Caco-2 (cell line): Measurements from ENCODE around the gene TNRC6B. TPM values are rescaled to one million over a fixed set of nuclear protein-coding genes. Genes with fewer than 3 reads are reported as not detected.
"Not testable (repeated sequence)": the region's sequence is repeated elsewhere in the genome, so short reads cannot be mapped to it uniquely, and the experiment has no call there.

Experiments used
- BruUV-seq: library from RNA; stranded (reverse); fragments of 400-500 nt; replicated peaks from 2 replicates; lab custom pipeline; 2021; lab: Mats Ljungman, UMichigan
- CTCF ChIA-PET: fragments of 300-600 bp; sonication (Branson Sonifier 250); formaldehyde crosslinking; loops from one replicate; lab custom pipeline; 2022; ENCODE audit warnings: antibody characterized with exemption; lab: Charles Lee
- POLR2A ChIA-PET: fragments of 300-600 bp; sonication (Branson Sonifier 250); formaldehyde crosslinking; loops from one replicate; lab custom pipeline; 2022; ENCODE audit warnings: antibody characterized with exemption; lab: Charles Lee
- DNase-seq, 2 experiments: peaks; one replicate each; pipeline versions ENCODE4 v3.0.0 to v3.0.0-alpha.2; 2020 to 2022
- H3K27me3 ChIP-seq: replicated peaks from 2 replicates; pipeline ENCODE4 v1.6.0; 2011; ENCODE audit warnings: low read length; ENCODE audit not compliant: control insufficient read depth, insufficient read depth
- H3K36me3 ChIP-seq: 2 replicates; pipeline ENCODE4 v1.5.1; 2011; ENCODE audit warnings: low read length; ENCODE audit not compliant: control insufficient read depth, insufficient read depth
- H3K4me1 ChIP-seq: fragments of 250-450 bp; sonication (Bioruptor Pico); 2 replicates; pipeline ENCODE4 v1.5.1; 2020; ENCODE audit warnings: mild to moderate bottlenecking
- H3K4me3 ChIP-seq: 2 replicates; pipeline ENCODE4 v1.5.1; 2011; ENCODE audit warnings: low read depth, mild to moderate bottlenecking, control low read depth, low read length
- H3K9me3 ChIP-seq: fragments of 250-450 bp; sonication (Bioruptor Pico); 2 replicates; pipeline ENCODE4 v1.5.1; 2020; ENCODE audit warnings: mild to moderate bottlenecking, moderate library complexity
- H3K27ac Mint-ChIP-seq: one replicate; pipeline ENCODE4 v1.8.0; 2022; ENCODE audit warnings: mixed read lengths; ENCODE audit not compliant: unreplicated experiment
- H3K27me3 Mint-ChIP-seq: one replicate; pipeline ENCODE4 v1.8.0; 2022; ENCODE audit warnings: mixed read lengths; ENCODE audit not compliant: insufficient read depth, unreplicated experiment
- H3K36me3 Mint-ChIP-seq: one replicate; pipeline ENCODE4 v1.8.0; 2022; ENCODE audit warnings: mild to moderate bottlenecking, mixed read lengths; ENCODE audit not compliant: insufficient read depth, unreplicated experiment
- H3K4me1 Mint-ChIP-seq: one replicate; pipeline ENCODE4 v1.8.0; 2022; ENCODE audit warnings: low read depth, mixed read lengths; ENCODE audit not compliant: unreplicated experiment
- H3K4me3 Mint-ChIP-seq: one replicate; pipeline ENCODE4 v1.8.0; 2022; ENCODE audit warnings: mild to moderate bottlenecking, moderate library complexity, mixed read lengths; ENCODE audit not compliant: unreplicated experiment
- H3K9me3 Mint-ChIP-seq: one replicate; pipeline ENCODE4 v1.8.0; 2022; ENCODE audit warnings: mixed read lengths; ENCODE audit not compliant: unreplicated experiment
- intact Hi-C: fragments of 100-400 bp; cut with micrococcal nuclease; formaldehyde crosslinking; loops from one replicate; pipeline ENCODE4 v1.10.0; 2022; ENCODE audit not compliant: unreplicated experiment
- total RNA-seq: library from RNA; stranded (reverse); gene quantifications from 2 replicates; pipeline ENCODE4 v1.2.3, GENCODE V29; 2022
- TF ChIP-seq, protein P1 (sequence below), 2 experiments: fragments of 200-600 bp in 1 of 2; IDR thresholded peaks; 1 replicate in 1 of 2; 2 replicates in 1 of 2; pipeline versions ENCODE4 v1.5.1 to v1.8.0; 2011 to 2022; ENCODE audit warnings: antibody characterized with exemption in 1 of 2, control low read depth in 1 of 2, inconsistent platforms in 1 of 2, low read depth in 1 of 2, low read length in 1 of 2, mild to moderate bottlenecking in 1 of 2, moderate library complexity in 1 of 2; ENCODE audit not compliant: insufficient read depth in 1 of 2, severe bottlenecking in 1 of 2, unreplicated experiment in 1 of 2

The TNRC6B gene
- total RNA-seq, 1 experiment from 2014 or later, result 23.5 TPM

DNA sequence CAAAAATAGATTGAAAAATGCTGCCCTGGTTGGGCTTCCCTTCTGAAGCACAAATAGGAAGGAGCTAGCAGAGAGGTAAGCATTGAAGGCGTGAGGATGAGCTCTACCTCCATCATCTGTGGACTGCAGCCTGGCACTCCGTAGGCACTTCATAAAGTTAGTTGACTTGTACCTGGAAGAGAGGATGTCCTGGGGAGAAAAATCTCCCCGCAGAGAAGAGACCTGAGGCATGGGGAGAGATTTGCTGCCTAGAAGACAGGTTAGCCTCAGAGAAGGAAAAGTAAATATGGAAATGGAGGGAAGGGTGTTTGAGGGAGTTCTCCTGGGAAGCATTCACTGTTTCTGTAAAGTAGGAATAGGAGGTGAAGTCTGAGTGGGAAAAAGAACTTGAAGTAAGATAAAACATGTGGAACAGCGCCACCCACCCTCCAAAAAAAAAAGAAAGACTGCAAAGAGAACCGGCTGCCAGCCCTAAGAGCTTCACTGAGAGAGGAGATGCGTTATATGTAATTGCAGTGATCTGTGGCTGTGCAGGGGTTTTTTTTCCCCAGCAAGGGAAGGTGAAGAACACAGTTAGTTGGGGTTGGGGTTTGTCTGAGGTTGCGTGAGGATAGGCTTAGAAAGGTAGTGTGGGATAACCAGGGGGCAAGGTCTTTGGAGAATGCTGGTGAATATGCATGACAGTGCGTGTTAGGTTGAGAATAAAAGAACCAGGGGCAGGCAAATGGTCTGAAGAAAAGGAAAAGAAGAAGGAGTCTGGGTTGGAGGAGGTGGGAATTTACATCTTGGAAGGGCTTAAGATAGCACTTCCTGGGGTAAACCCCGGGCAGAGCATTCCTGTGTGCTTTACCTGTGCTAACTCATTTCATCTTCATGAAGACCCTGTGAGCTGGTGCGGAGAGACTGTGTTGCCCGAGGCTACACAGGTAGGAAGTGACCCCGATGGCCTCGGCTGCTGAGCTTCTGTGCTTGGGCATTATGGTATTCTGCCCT, 16.0 kb downstream of the TNRC6B start:
- Histone ChIP-seq H3K9me3 (no peaks in the 10 kb centered on the region), H3K4me1 (0 out of 2 replicates have a peak, but pooled peaks cover 5% of the 10 kb centered on the region), H3K27me3 (no peaks in the 10 kb centered on the region), H3K36me3 (no peaks in the 10 kb centered on the region), H3K4me3 (no peak overlapping the region)
- ChIA-PET POLR2A (no interaction called here), CTCF (interaction anchor here (1.0 to 1.5 kb wide), 3 partner anchors 13 to 149 kb away, joined by 3 to 7 read pairs (median 3); partner anchors contain the start of gene TNRC6B)
- no peak overlapping the region for H3K27ac Mint-ChIP-seq
- no peak overlapping the region for H3K4me3 Mint-ChIP-seq
- BruUV-seq, result no TSS peak
- peaks cover 13% of the 10 kb centered on the region for H3K4me1 Mint-ChIP-seq
- H3K9me3 Mint-ChIP-seq, result no peaks in the 10 kb centered on the region
- intact Hi-C loops, result loop anchor here (5.0 to 10.0 kb wide), 2 partner anchors 151 kb away; partner anchors contain the start of gene ADSL
- H3K27me3 Mint-ChIP-seq, result no peaks in the 10 kb centered on the region
- H3K36me3 Mint-ChIP-seq, result no peaks in the 10 kb centered on the region
- peak in 1 of 2 experiments; percentile 33 for DNase-seq
- TF ChIP-seq, protein P1, sequence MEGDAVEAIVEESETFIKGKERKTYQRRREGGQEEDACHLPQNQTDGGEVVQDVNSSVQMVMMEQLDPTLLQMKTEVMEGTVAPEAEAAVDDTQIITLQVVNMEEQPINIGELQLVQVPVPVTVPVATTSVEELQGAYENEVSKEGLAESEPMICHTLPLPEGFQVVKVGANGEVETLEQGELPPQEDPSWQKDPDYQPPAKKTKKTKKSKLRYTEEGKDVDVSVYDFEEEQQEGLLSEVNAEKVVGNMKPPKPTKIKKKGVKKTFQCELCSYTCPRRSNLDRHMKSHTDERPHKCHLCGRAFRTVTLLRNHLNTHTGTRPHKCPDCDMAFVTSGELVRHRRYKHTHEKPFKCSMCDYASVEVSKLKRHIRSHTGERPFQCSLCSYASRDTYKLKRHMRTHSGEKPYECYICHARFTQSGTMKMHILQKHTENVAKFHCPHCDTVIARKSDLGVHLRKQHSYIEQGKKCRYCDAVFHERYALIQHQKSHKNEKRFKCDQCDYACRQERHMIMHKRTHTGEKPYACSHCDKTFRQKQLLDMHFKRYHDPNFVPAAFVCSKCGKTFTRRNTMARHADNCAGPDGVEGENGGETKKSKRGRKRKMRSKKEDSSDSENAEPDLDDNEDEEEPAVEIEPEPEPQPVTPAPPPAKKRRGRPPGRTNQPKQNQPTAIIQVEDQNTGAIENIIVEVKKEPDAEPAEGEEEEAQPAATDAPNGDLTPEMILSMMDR (IDR thresholded peaks at IDR 0.05; ENCODE audit: insufficient read depth in 1 of 2, low read depth in 1 of 2, low read length in 1 of 2, severe bottlenecking in 1 of 2, unreplicated experiment in 1 of 2), result peak; percentile 39 to 43

GRCh38 chr22:40194656-40195055, 16.9 kb downstream of the TNRC6B start:
- H3K36me3 ChIP-seq, result no peaks in the 10 kb centered on the region
- Mint-ChIP-seq H3K27me3 (no peaks in the 10 kb centered on the region), H3K36me3 (no peaks in the 10 kb centered on the region), H3K27ac (no peak overlapping the region), H3K9me3 (no peaks in the 10 kb centered on the region), H3K4me3 (no peak overlapping the region), H3K4me1 (peaks cover 13% of the 10 kb centered on the region)
- CTCF ChIA-PET, result interaction anchor here (0.6 to 1.5 kb wide), 4 partner anchors 17 to 151 kb away, joined by 3 to 7 read pairs (median 6); partner anchors contain the start of gene TNRC6B
- no TSS peak for BruUV-seq
- no peaks in the 10 kb centered on the region for H3K9me3 ChIP-seq
- H3K4me1 ChIP-seq, result 0 out of 2 replicates have a peak, but pooled peaks cover 5% of the 10 kb centered on the region
- no peak for DNase-seq
- TF ChIP-seq, protein P1 (IDR thresholded peaks at IDR 0.05; ENCODE audit: insufficient read depth in 1 of 2, low read depth in 1 of 2, low read length in 1 of 2, severe bottlenecking in 1 of 2, unreplicated experiment in 1 of 2), result no peak
- H3K4me3 ChIP-seq, result no peak overlapping the region
- intact Hi-C loops, result loop anchor here (5.0 to 10.0 kb wide), 2 partner anchors 150 to 152 kb away; partner anchors contain the start of gene ADSL
- H3K27me3 ChIP-seq, result no peaks in the 10 kb centered on the region
- POLR2A ChIA-PET, result no interaction called here

- POLR2A ChIA-PET, result no interaction called here
Observed at GRCh38 chr22:40196628-40197360, 19.1 kb downstream of the TNRC6B start.

DNA sequence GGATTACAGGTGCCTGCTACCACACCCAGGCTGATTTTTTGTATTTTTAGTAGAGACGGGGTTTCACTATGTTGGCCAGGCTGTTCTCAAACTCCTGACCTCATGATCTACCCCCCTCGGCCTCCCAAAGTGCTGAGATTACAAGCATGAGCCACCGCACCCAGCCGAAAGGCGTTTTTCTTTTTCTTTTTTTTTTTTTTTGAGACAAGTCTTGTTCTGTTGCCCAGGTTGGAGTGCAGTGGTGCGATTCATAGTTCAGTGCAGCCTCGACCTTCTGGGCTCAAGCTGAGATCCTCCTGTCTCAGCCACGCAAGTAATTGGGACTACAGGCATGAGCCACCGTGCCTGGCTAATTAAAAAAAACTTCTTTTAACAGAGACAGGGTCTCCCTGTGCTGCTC, 19.7 kb downstream of the TNRC6B start:
- POLR2A ChIA-PET, result not testable (repeated sequence)

More at GRCh38 chr22:40196628-40197360, 19.1 kb downstream of the TNRC6B start:
- no peak for DNase-seq
- no TSS peak for BruUV-seq
- TF ChIP-seq, protein P1 (IDR thresholded peaks at IDR 0.05; ENCODE audit: insufficient read depth in 1 of 2, low read depth in 1 of 2, low read length in 1 of 2, severe bottlenecking in 1 of 2, unreplicated experiment in 1 of 2), result no peak
- CTCF ChIA-PET, result no interaction called here
- H3K4me3 ChIP-seq, result no peak overlapping the region
- H3K27me3 ChIP-seq, result no peaks in the 10 kb centered on the region
- H3K36me3 ChIP-seq, result no peaks in the 10 kb centered on the region
- Mint-ChIP-seq H3K36me3 (no peaks in the 10 kb centered on the region), H3K4me3 (no peak overlapping the region), H3K27ac (no peak overlapping the region), H3K4me1 (peaks cover 7% of the 10 kb centered on the region), H3K27me3 (no peaks in the 10 kb centered on the region), H3K9me3 (no peaks in the 10 kb centered on the region)
- no peaks in the 10 kb centered on the region for H3K4me1 ChIP-seq
- intact Hi-C loops, result loop anchor here (10.0 kb wide), 1 partner anchor 148 kb away; the partner anchor contains the start of gene ADSL
- no peaks in the 10 kb centered on the region for H3K9me3 ChIP-seq

More for the DNA sequence above, 19.7 kb downstream of the TNRC6B start:
- BruUV-seq, H3K4me1 ChIP-seq, H3K4me3 Mint-ChIP-seq, H3K9me3 Mint-ChIP-seq, DNase-seq, H3K27me3 Mint-ChIP-seq, CTCF ChIA-PET, H3K36me3 Mint-ChIP-seq, H3K9me3 ChIP-seq, H3K4me3 ChIP-seq, H3K27me3 ChIP-seq, H3K4me1 Mint-ChIP-seq, H3K36me3 ChIP-seq, H3K27ac Mint-ChIP-seq: not testable (repeated sequence)
- intact Hi-C loops, result loop anchor here (10.0 kb wide), 1 partner anchor 147 kb away; the partner anchor contains the start of gene ADSL
